Lung (tissue), 12 donors: ENCODE results near the gene ADAMTSL1. TPM values are rescaled to one million over a fixed set of nuclear protein-coding genes. Genes with fewer than 3 reads are reported as not detected.

Source experiments
- ATAC-seq: fragments of 200-7000 bp; cut with Tn5 transposase; one replicate; pipeline ENCODE4 v1.9.1; 2020; ENCODE audit warnings: moderate number of reproducible peaks; ENCODE audit not compliant: insufficient read depth, low FRiP score
- DNase-seq, 3 donors: peaks; one replicate each; pipeline ENCODE4 v3.0.0-alpha.2; 2013 to 2017
- H3K27ac ChIP-seq, 2 donors: one replicate each; pipeline ENCODE4 v1.5.1; 2013; ENCODE audit warnings: mild to moderate bottlenecking in 2 of 2, moderate library complexity in 2 of 2, control low read depth in 1 of 2, inconsistent platforms in 1 of 2, low read depth in 1 of 2, low read length in 1 of 2
- H3K27me3 ChIP-seq, 3 donors: one replicate each; pipeline ENCODE4 v1.5.1; 2013; ENCODE audit warnings: low read length in 2 of 3; ENCODE audit not compliant: control insufficient read depth in 3 of 3, insufficient read depth in 3 of 3
- H3K36me3 ChIP-seq, 4 donors: one replicate each; pipeline ENCODE4 v1.5.1; 2013; ENCODE audit warnings: low read length in 4 of 4, mild to moderate bottlenecking in 1 of 4, moderate library complexity in 1 of 4; ENCODE audit not compliant: control insufficient read depth in 4 of 4, insufficient read depth in 4 of 4
- H3K4me1 ChIP-seq, 5 donors: one replicate each; pipeline ENCODE4 v1.5.1; 2013; ENCODE audit warnings: low read length in 5 of 5, mild to moderate bottlenecking in 2 of 5, moderate library complexity in 1 of 5; ENCODE audit not compliant: control insufficient read depth in 5 of 5, insufficient read depth in 5 of 5
- H3K4me3 ChIP-seq: one replicate; pipeline ENCODE4 v1.5.1; 2013; ENCODE audit warnings: mild to moderate bottlenecking, control low read depth, moderate library complexity
- H3K9ac ChIP-seq, 2 donors: one replicate each; pipeline ENCODE4 v1.5.1; 2013; ENCODE audit warnings: low read length in 2 of 2, control low read depth in 1 of 2; ENCODE audit not compliant: insufficient read depth in 1 of 2
- H3K9me3 ChIP-seq, 4 donors: one replicate each; pipeline ENCODE4 v1.5.1; 2013; ENCODE audit warnings: low read length in 3 of 4, mild to moderate bottlenecking in 1 of 4, moderate library complexity in 1 of 4; ENCODE audit not compliant: control insufficient read depth in 4 of 4, insufficient read depth in 3 of 4
- CTCF ChIP-seq: IDR thresholded peaks from 2 replicates; pipeline ENCODE4 v1.5.1; 2012; ENCODE audit warnings: mild to moderate bottlenecking; ENCODE audit errors: control extremely low read depth, extremely low read depth
- WGBS, 2 donors: extraction: QIAGEN DNeasy Blood & Tissue Kit; methylation state at CpG; one replicate each; pipeline ENCODE4 v1.1.7; 2013; 5-methylcytosine and 5-hydroxymethylcytosine counted together
- polyA plus RNA-seq, 2 donors: library from polyadenylated mRNA; stranded (reverse); fragments of 200-250 nt; gene quantifications; one replicate each; pipeline ENCODE4 v1.2.1, GENCODE V29; 2013
- total RNA-seq, 2 donors: library from RNA; depleted of rRNA in 1 of 2; stranded (reverse); fragments of >200 nt in 1 of 2; gene quantifications; one replicate each; pipeline ENCODE4 v1.2.1, GENCODE V29; 2014 to 2021
- donor health status: control.
- donor health status: control.
- donor health status: Bipolar disorder and iron deficiency.
- donor health status: healthy.
- donor health status: DM: yes; HTN: yes; CAD: no.

The ADAMTSL1 gene
- total and polyA plus RNA-seq, 4 donors: 0.25 to 36.2 (median 1.4) TPM

DNA sequence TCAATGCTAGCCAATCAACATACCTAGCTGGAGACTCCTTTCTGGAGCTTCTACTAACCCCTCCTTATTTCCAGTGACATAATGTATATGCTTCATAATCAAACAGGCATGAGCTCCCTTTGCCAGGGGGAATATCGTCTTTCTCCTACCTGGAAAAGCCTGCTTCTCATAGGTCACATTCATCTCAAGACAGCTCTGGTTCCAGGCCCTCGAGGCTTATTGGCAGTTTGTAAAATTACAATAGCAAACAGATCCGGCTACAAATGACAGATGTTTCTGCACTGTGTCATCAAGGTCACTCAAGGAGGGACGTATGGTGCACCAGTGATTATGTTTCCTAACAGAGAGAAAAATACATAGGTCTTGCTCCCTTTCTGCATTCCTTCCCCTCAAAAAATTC lies 419.1 kb downstream of the ADAMTSL1 start:
- Histone ChIP-seq H3K4me3 (no peak overlapping the region), H3K9me3 (peaks cover 0 to 10% (median 8%) of the 10 kb centered on the region in 4 donors), H3K9ac (no peak overlapping the region), H3K27me3 (no peaks in the 10 kb centered on the region), H3K4me1 (no peaks in the 10 kb centered on the region), H3K27ac (no peak overlapping the region), H3K36me3 (peaks cover 0 to 2% (median 0%) of the 10 kb centered on the region in 4 donors)
- WGBS, 2 donors: 78 to 86% methylated on average over 4 of the region's 4 CpGs
- DNase-seq: no peak
- no peak for ATAC-seq
- no peak for TF ChIP-seq CTCF

- H3K9ac ChIP-seq: no peak overlapping the region
- H3K27ac ChIP-seq: no peak overlapping the region
- H3K36me3 ChIP-seq: peaks cover 0 to 2% (median 0%) of the 10 kb centered on the region in 4 donors
- peaks cover 0 to 10% (median 8%) of the 10 kb centered on the region in 4 donors for H3K9me3 ChIP-seq
- TF ChIP-seq CTCF: no peak
- H3K27me3 ChIP-seq: no peaks in the 10 kb centered on the region
- 83 to 95% methylated on average over 1 of the region's 1 CpG for WGBS, 2 donors
- H3K4me3 ChIP-seq: no peak overlapping the region
- no peaks in the 10 kb centered on the region for H3K4me1 ChIP-seq
- DNase-seq: no peak
- no peak for ATAC-seq
Observed at GRCh38 chr9:18893491-18893890, 419.5 kb downstream of the ADAMTSL1 start.

DNA sequence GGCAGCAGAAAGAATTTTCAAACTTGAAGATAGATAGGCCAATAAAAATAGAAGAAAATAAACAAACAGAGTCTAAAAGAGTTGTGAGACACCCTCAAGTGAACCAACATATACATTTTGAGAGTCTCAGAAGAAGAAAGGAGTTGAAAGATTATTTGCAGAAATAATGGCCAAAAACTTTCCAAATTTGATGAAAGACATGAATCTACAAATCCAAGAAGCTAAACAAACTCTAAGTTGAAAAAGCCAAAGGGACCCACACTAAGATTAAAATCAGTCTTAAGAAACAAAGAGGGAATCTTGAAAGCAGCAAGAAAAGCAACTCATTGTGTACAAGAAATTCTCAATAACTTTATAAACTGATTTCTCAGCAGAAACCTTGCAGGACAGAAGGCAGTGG lies 422.1 kb downstream of the ADAMTSL1 start:
- Histone ChIP-seq H3K27me3 (no peaks in the 10 kb centered on the region), H3K36me3 (peaks cover 0 to 2% (median 0%) of the 10 kb centered on the region in 4 donors), H3K9ac (no peak overlapping the region), H3K4me1 (no peaks in the 10 kb centered on the region), H3K4me3 (no peak overlapping the region), H3K9me3 (peaks cover 0 to 10% (median 8%) of the 10 kb centered on the region in 4 donors), H3K27ac (no peak overlapping the region)
- TF ChIP-seq CTCF: no peak
- DNase-seq (no peak), ATAC-seq (no peak)

GRCh38 chr9:18896531-18897179 lies 422.7 kb downstream of the ADAMTSL1 start:
- WGBS, 2 donors: 91 to 93% methylated on average over 2 of the region's 2 CpGs
- DNase-seq: no peak
- no peak overlapping the region for H3K9ac ChIP-seq

More at GRCh38 chr9:18896531-18897179, 422.7 kb downstream of the ADAMTSL1 start:
- Histone ChIP-seq H3K4me1 (no peaks in the 10 kb centered on the region), H3K27ac (no peak overlapping the region), H3K9me3 (peaks cover 0 to 10% (median 8%) of the 10 kb centered on the region in 4 donors), H3K27me3 (no peaks in the 10 kb centered on the region), H3K36me3 (peaks cover 0 to 2% (median 0%) of the 10 kb centered on the region in 4 donors), H3K4me3 (no peak overlapping the region)
- no peak for ATAC-seq
- no peak for TF ChIP-seq CTCF
